ENCODE measurements around the gene C6orf89. TPM values are rescaled to one million over a fixed set of nuclear protein-coding genes. Genes with fewer than 3 reads are reported as not detected.

The C6orf89 gene
- total RNA-seq, 1 experiment from 2014 or later = 32.9 TPM

DNA sequence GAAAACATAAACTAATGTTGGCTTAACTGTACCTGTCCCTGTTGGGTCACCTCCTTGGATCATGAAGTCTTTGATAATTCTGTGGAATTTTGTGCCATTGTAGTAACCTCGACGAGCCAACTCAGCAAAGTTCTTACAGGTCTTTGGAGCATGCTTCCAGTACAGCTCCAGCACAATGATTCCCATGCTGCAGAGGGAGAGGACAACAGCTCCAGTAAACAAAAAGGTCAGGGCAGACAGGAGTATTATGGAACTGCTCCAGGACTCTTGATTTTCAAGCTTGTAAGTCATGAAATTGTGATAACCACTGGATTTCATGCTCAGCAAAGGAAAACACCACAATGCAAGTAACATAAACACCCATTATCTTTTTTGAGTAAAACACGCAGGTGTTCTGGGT is 14.1 kb upstream of the C6orf89 start:
- peaks cover 14 to 19% of the 10 kb centered on the region in 2 experiments; a peak in 3 of 4 replicates for H3K36me3 ChIP-seq (ENCODE audit: control insufficient read depth in 1 of 2, insufficient read depth in 2 of 2, low read length in 2 of 2)
- H3K79me2 ChIP-seq (ENCODE audit: insufficient read depth, low read length) = peaks cover 60% of the 10 kb centered on the region
- no peak for DNase-seq (ENCODE audit: low read depth, low spot score)
- no peak overlapping the region for H3K4me3 ChIP-seq (replicated peaks in 1 of 2; ENCODE audit: low read depth in 1 of 2, low read length in 2 of 2)
- no peaks in the 10 kb centered on the region for H3K9me2 ChIP-seq (ENCODE audit: insufficient read depth)
- POLR2A ChIA-PET = no interaction called here
- H2AFZ ChIP-seq (ENCODE audit: low read depth, low read length, poor library complexity, severe bottlenecking) = no peak overlapping the region
- no TSS peak for BruUV-seq (replicated peaks)
- no peak overlapping the region for H3K27ac ChIP-seq (ENCODE audit: low read depth, low read length)
- no peaks in the 10 kb centered on the region for H4K20me1 ChIP-seq (ENCODE audit: insufficient read depth)
- H3K27me3 ChIP-seq (ENCODE audit: insufficient read depth, low read length) = no peaks in the 10 kb centered on the region
- H3K9me3 ChIP-seq (ENCODE audit: control insufficient read depth in 1 of 2, insufficient read depth in 1 of 2, low read depth in 1 of 2, low read length in 2 of 2) = no peaks in the 10 kb centered on the region
- H3K4me1 ChIP-seq (ENCODE audit: control insufficient read depth in 1 of 2, insufficient read depth in 2 of 2, low read length in 2 of 2) = peaks cover 8 to 17% of the 10 kb centered on the region in 2 experiments; a peak in 3 of 4 replicates
- no peak overlapping the region for H3K9ac ChIP-seq (ENCODE audit: low read length)
- RAD21 ChIA-PET (ENCODE audit: low non-redundant PET in 1 of 2, low total read pairs in 2 of 2, uncharacterized antibody in 2 of 2, unreplicated experiment in 2 of 2) = no interaction called here
- TF ChIP-seq CEBPB (IDR thresholded peaks at IDR 0.05; ENCODE audit: low read depth) (no peak), JUND (IDR thresholded peaks at IDR 0.05) (no peak), ZFX (IDR thresholded peaks at IDR 0.05) (no peak), ZBTB33 (IDR thresholded peaks at IDR 0.05; ENCODE audit: extremely low read depth, insufficient replicate concordance, low read length) (no peak), CBX3 (IDR thresholded peaks at IDR 0.05; ENCODE audit: low read depth) (no peak), EZH2phosphoT487 (IDR thresholded peaks at IDR 0.05; ENCODE audit: borderline replicate concordance) (no peak), FOSL1 (IDR thresholded peaks at IDR 0.05; ENCODE audit: low read depth) (no peak), TCF7L2 (IDR thresholded peaks at IDR 0.05; ENCODE audit: borderline replicate concordance, extremely low read depth, insufficient read depth, insufficient read length) (no peak), EZH2 (IDR thresholded peaks at IDR 0.05) (no peak), SIN3A (IDR thresholded peaks at IDR 0.05; ENCODE audit: low read depth) (no peak), POLR2AphosphoS5 (IDR thresholded peaks at IDR 0.05; ENCODE audit: low read depth, low read length) (no peak), EGR1 (IDR thresholded peaks at IDR 0.05; ENCODE audit: low read depth) (no peak), SRF (IDR thresholded peaks at IDR 0.05; ENCODE audit: low read depth) (no peak), SP1 (IDR thresholded peaks at IDR 0.05; ENCODE audit: low read depth) (no peak), ELF1 (IDR thresholded peaks at IDR 0.05; ENCODE audit: borderline replicate concordance, low read depth) (no peak), ZNF274 (IDR thresholded peaks at IDR 0.05; ENCODE audit: low read depth, low read length) (no peak), YY1 (IDR thresholded peaks at IDR 0.05; ENCODE audit: extremely low read depth, insufficient replicate concordance, low read depth, low read length) (no peak)
- TF ChIP-seq, protein P1, sequence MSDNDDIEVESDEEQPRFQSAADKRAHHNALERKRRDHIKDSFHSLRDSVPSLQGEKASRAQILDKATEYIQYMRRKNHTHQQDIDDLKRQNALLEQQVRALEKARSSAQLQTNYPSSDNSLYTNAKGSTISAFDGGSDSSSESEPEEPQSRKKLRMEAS (IDR thresholded peaks at IDR 0.05) = no peak
- TF ChIP-seq, protein P2, sequence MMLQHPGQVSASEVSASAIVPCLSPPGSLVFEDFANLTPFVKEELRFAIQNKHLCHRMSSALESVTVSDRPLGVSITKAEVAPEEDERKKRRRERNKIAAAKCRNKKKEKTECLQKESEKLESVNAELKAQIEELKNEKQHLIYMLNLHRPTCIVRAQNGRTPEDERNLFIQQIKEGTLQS (IDR thresholded peaks at IDR 0.05) = no peak
- TF ChIP-seq, protein P3, sequence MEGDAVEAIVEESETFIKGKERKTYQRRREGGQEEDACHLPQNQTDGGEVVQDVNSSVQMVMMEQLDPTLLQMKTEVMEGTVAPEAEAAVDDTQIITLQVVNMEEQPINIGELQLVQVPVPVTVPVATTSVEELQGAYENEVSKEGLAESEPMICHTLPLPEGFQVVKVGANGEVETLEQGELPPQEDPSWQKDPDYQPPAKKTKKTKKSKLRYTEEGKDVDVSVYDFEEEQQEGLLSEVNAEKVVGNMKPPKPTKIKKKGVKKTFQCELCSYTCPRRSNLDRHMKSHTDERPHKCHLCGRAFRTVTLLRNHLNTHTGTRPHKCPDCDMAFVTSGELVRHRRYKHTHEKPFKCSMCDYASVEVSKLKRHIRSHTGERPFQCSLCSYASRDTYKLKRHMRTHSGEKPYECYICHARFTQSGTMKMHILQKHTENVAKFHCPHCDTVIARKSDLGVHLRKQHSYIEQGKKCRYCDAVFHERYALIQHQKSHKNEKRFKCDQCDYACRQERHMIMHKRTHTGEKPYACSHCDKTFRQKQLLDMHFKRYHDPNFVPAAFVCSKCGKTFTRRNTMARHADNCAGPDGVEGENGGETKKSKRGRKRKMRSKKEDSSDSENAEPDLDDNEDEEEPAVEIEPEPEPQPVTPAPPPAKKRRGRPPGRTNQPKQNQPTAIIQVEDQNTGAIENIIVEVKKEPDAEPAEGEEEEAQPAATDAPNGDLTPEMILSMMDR (IDR thresholded peaks at IDR 0.05 in 2 of 3, conservative IDR thresholded peaks at IDR 0.05 in 1 of 3; ENCODE audit: borderline replicate concordance in 1 of 3, insufficient read depth in 1 of 3, low read depth in 2 of 3, low read length in 2 of 3) = no peak
- intact Hi-C loops (cut with micrococcal nuclease) = loop anchor here (5.0 kb wide), 1 partner anchor 104 kb away; no protein-coding TSS in a partner anchor
- H3K4me2 ChIP-seq (ENCODE audit: low read length) = no peak overlapping the region
- ATAC-seq = no peak
- CTCF ChIA-PET = interaction anchor here (1.3 kb wide), 1 partner anchor 14 kb away, joined by 4 read pairs; the partner anchor contains the start of gene C6orf89

Measured in HCT116 (cell line).